Loucy (cell line): Measurements from ENCODE around the gene PLA2G4D.

ENCODE experiments used
- H2AFZ ChIP-seq: fragments of 200-600 bp; sonication (generic); 2 replicates; pipeline ENCODE4 v1.6.0; 2016; ENCODE audit warnings: antibody characterized with exemption, mild to moderate bottlenecking, low read length, moderate library complexity
- H3F3A ChIP-seq: fragments of 200-600 bp; 2 replicates; pipeline ENCODE4 v1.6.0; 2016; ENCODE audit warnings: antibody characterized with exemption, low read depth, mild to moderate bottlenecking
- H3K27me3 ChIP-seq: fragments of 200-600 bp; sonication (generic); 2 replicates; pipeline ENCODE4 v1.6.1; 2014; ENCODE audit warnings: low read length, mild to moderate bottlenecking; ENCODE audit not compliant: insufficient read depth, poor library complexity, severe bottlenecking
- H3K36me3 ChIP-seq: fragments of 200-600 bp; sonication (generic); 2 replicates; pipeline ENCODE4 v1.6.1; 2016; ENCODE audit warnings: low read length; ENCODE audit not compliant: insufficient read depth
- H3K4me1 ChIP-seq: fragments of 200-600 bp; sonication (generic); 2 replicates; pipeline ENCODE4 v1.5.1; 2014; ENCODE audit warnings: low read length, mild to moderate bottlenecking; ENCODE audit not compliant: insufficient read depth, poor library complexity, severe bottlenecking
- H3K4me2 ChIP-seq: fragments of 200-600 bp; sonication (generic); 2 replicates; pipeline ENCODE4 v1.6.0; 2014; ENCODE audit warnings: antibody characterized with exemption, low read length, low read depth, mild to moderate bottlenecking; ENCODE audit not compliant: poor library complexity, severe bottlenecking
- H3K4me3 ChIP-seq: fragments of 200-600 bp; sonication (generic); 2 replicates; pipeline ENCODE4 v1.5.1; 2014; ENCODE audit warnings: low read length, mild to moderate bottlenecking, mixed read lengths; ENCODE audit not compliant: poor library complexity, severe bottlenecking
- H3K79me2 ChIP-seq: fragments of 200-600 bp; sonication (generic); 2 replicates; pipeline ENCODE4 v1.6.1; 2014; ENCODE audit warnings: low read length; ENCODE audit not compliant: insufficient read depth
- H3K9ac ChIP-seq: fragments of 200-600 bp; sonication (generic); 2 replicates; pipeline ENCODE4 v1.6.0; 2014; ENCODE audit warnings: mild to moderate bottlenecking, low read depth, low read length, moderate library complexity; ENCODE audit not compliant: poor library complexity, severe bottlenecking
- H3K9me2 ChIP-seq: fragments of 200-600 bp; sonication (generic); replicated peaks from 2 replicates; pipeline ENCODE4 v1.6.1; 2016; ENCODE audit warnings: low read depth, low read length, mixed read lengths
- H3K9me3 ChIP-seq: fragments of 200-600 bp; sonication (generic); 2 replicates; pipeline ENCODE4 v1.6.1; 2014; ENCODE audit warnings: mild to moderate bottlenecking, antibody characterized with exemption, low read length, low read depth; ENCODE audit not compliant: insufficient read depth
- H4K20me1 ChIP-seq: fragments of 200-600 bp; sonication (generic); 2 replicates; pipeline ENCODE4 v1.6.0; 2014; ENCODE audit warnings: antibody characterized with exemption, low read length, mild to moderate bottlenecking; ENCODE audit not compliant: insufficient read depth, poor library complexity, severe bottlenecking
- CTCF ChIP-seq: fragments of 200-600 bp; sonication (generic); conservative IDR thresholded peaks from 2 replicates; pipeline ENCODE4 v1.5.1; 2014; ENCODE audit warnings: mild to moderate bottlenecking, antibody characterized with exemption, low read length
- EZH2phosphoT487 ChIP-seq: fragments of 200-600 bp; IDR thresholded peaks from 2 replicates; pipeline ENCODE4 v1.6.1; 2018; ENCODE audit warnings: antibody characterized with exemption, mild to moderate bottlenecking, moderate library complexity, borderline replicate concordance

The PLA2G4D gene

GRCh38 chr15:42069025-42069424, 25.3 kb downstream of the PLA2G4D start:
- H4K20me1 ChIP-seq = no peaks in the 10 kb centered on the region
- TF ChIP-seq EZH2phosphoT487 (no peak), CTCF (0 out of 2 replicates have a peak, but pooled peaks have one; percentile 9)
- H3K79me2 ChIP-seq = no peaks in the 10 kb centered on the region
- peaks cover 18% of the 10 kb centered on the region for H3K4me1 ChIP-seq
- no peak overlapping the region for H3K9ac ChIP-seq
- H3K27me3 ChIP-seq = no peaks in the 10 kb centered on the region
- H3K4me3 ChIP-seq = no peak overlapping the region
- H3K4me2 ChIP-seq = no peak overlapping the region
- no peak overlapping the region for H2AFZ ChIP-seq
- no peaks in the 10 kb centered on the region for H3K9me3 ChIP-seq
- no peaks in the 10 kb centered on the region for H3F3A ChIP-seq
- no peaks in the 10 kb centered on the region for H3K9me2 ChIP-seq
- H3K36me3 ChIP-seq = no peaks in the 10 kb centered on the region

GRCh38 chr15:42068601-42069000, 25.8 kb downstream of the PLA2G4D start:
- Histone ChIP-seq H3K9me2 (no peaks in the 10 kb centered on the region), H2AFZ (no peak overlapping the region), H3K9ac (no peak overlapping the region), H3K4me1 (peaks cover 18% of the 10 kb centered on the region), H3K79me2 (no peaks in the 10 kb centered on the region), H3K9me3 (no peaks in the 10 kb centered on the region), H3K4me3 (no peak overlapping the region), H4K20me1 (no peaks in the 10 kb centered on the region), H3F3A (no peaks in the 10 kb centered on the region), H3K27me3 (no peaks in the 10 kb centered on the region), H3K36me3 (no peaks in the 10 kb centered on the region), H3K4me2 (no peak overlapping the region)
- TF ChIP-seq EZH2phosphoT487 = no peak

GRCh38 chr15:42066764-42067415, 27.5 kb downstream of the PLA2G4D start:
- no peaks in the 10 kb centered on the region for H3K9me3 ChIP-seq
- no peak overlapping the region for H3K4me3 ChIP-seq
- H3K4me2 ChIP-seq = no peak overlapping the region
- TF ChIP-seq EZH2phosphoT487 = no peak
- no peak for TF ChIP-seq CTCF
- no peaks in the 10 kb centered on the region for H3K9me2 ChIP-seq
- peaks cover 18% of the 10 kb centered on the region for H3K4me1 ChIP-seq
- H3K9ac ChIP-seq = no peak overlapping the region
- H3K27me3 ChIP-seq = no peaks in the 10 kb centered on the region
- H3F3A ChIP-seq = no peaks in the 10 kb centered on the region
- H3K36me3 ChIP-seq = no peaks in the 10 kb centered on the region
- H3K79me2 ChIP-seq = no peaks in the 10 kb centered on the region
- H2AFZ ChIP-seq = no peak overlapping the region
- H4K20me1 ChIP-seq = no peaks in the 10 kb centered on the region

- peak overlapping the region; percentile 73; the same call in 1 of the 2 replicates for H2AFZ ChIP-seq
- no peaks in the 10 kb centered on the region for H3K9me3 ChIP-seq
- H3F3A ChIP-seq = no peaks in the 10 kb centered on the region
- peak overlapping the region; percentile 40 for H3K4me2 ChIP-seq
- H3K79me2 ChIP-seq = no peaks in the 10 kb centered on the region
- H3K4me3 ChIP-seq = peak overlapping the region; percentile 19
- no peaks in the 10 kb centered on the region for H3K9me2 ChIP-seq
- H3K4me1 ChIP-seq = peaks cover 11% of the 10 kb centered on the region
- H4K20me1 ChIP-seq = no peaks in the 10 kb centered on the region
- no peaks in the 10 kb centered on the region for H3K27me3 ChIP-seq
- no peaks in the 10 kb centered on the region for H3K36me3 ChIP-seq
- no peak for TF ChIP-seq EZH2phosphoT487
- no peak overlapping the region for H3K9ac ChIP-seq
Measured at GRCh38 chr15:42065468-42065867, 28.9 kb downstream of the PLA2G4D start.
